ENCODE results near the gene HEMGN.

GRCh38 chr9:97964901-97965300 is 26.9 kb upstream of the HEMGN start:
- TF ChIP-seq, protein P1, sequence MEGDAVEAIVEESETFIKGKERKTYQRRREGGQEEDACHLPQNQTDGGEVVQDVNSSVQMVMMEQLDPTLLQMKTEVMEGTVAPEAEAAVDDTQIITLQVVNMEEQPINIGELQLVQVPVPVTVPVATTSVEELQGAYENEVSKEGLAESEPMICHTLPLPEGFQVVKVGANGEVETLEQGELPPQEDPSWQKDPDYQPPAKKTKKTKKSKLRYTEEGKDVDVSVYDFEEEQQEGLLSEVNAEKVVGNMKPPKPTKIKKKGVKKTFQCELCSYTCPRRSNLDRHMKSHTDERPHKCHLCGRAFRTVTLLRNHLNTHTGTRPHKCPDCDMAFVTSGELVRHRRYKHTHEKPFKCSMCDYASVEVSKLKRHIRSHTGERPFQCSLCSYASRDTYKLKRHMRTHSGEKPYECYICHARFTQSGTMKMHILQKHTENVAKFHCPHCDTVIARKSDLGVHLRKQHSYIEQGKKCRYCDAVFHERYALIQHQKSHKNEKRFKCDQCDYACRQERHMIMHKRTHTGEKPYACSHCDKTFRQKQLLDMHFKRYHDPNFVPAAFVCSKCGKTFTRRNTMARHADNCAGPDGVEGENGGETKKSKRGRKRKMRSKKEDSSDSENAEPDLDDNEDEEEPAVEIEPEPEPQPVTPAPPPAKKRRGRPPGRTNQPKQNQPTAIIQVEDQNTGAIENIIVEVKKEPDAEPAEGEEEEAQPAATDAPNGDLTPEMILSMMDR (IDR thresholded peaks at IDR 0.05 in 8 of 11, conservative IDR thresholded peaks at IDR 0.05 in 3 of 11): no peak
- no peak for TF ChIP-seq POLR2AphosphoS5 (IDR thresholded peaks at IDR 0.05)
